GDM1 (cell line): ENCODE results near the gene IMPDH1.

ENCODE experiments used
- DNase-seq: peaks from one replicate; lab custom pipeline; 2025; lab: John Stamatoyannopoulos, UW

IMPDH1 gene

GRCh38 chr7:128359939-128360338 is 49.8 kb downstream of the IMPDH1 start:
- DNase-seq, result no peak

GRCh38 chr7:128359336-128359735 is 50.4 kb downstream of the IMPDH1 start:
- no peak for DNase-seq

- no peak for DNase-seq
Observed at GRCh38 chr7:128358233-128358632, 51.5 kb downstream of the IMPDH1 start.

- DNase-seq, result no peak
Observed at GRCh38 chr7:128357217-128357613, 52.6 kb downstream of the IMPDH1 start.

GRCh38 chr7:128356546-128357216 is 53.1 kb downstream of the IMPDH1 start:
- DNase-seq, result no peak

GRCh38 chr7:128353610-128354009 is 56.2 kb downstream of the IMPDH1 start:
- no peak for DNase-seq

GRCh38 chr7:128353189-128353588 is 56.6 kb downstream of the IMPDH1 start:
- DNase-seq, result no peak

GRCh38 chr7:128352636-128353035 is 57.1 kb downstream of the IMPDH1 start:
- no peak for DNase-seq

- DNase-seq, result no peak
Observed at GRCh38 chr7:128352153-128352537, 57.6 kb downstream of the IMPDH1 start.

- DNase-seq, result no peak
Observed at GRCh38 chr7:128351296-128352152, 58.3 kb downstream of the IMPDH1 start.

GRCh38 chr7:128350708-128351295 is 59.0 kb downstream of the IMPDH1 start:
- no peak for DNase-seq

GRCh38 chr7:128349466-128349825 is 60.3 kb downstream of the IMPDH1 start:
- DNase-seq, result no peak

GRCh38 chr7:128347647-128348097 is 62.1 kb downstream of the IMPDH1 start:
- DNase-seq, result no peak

- no peak for DNase-seq
Observed at GRCh38 chr7:128344431-128344774, 65.4 kb downstream of the IMPDH1 start.

GRCh38 chr7:128343554-128344430 is 66.0 kb downstream of the IMPDH1 start, which contains the start of gene RBM28:
RBM28 (minus strand) TSS chr7:128343908; CDS start chr7:128343793, 115 bp downstream.
- peak; percentile 85 for DNase-seq
